Measurements from ENCODE around the gene RASSF1. TPM values are rescaled to one million over a fixed set of nuclear protein-coding genes. Genes with fewer than 3 reads are reported as not detected.
A peak's percentile ranks its signal among the peaks of the same experiment; 100 is the strongest.

The RASSF1 gene
- total RNA-seq, 1 experiment from 2014 or later: 29.6 TPM

GRCh38 chr3:50324351-50325112, 16.1 kb downstream of the RASSF1 start:
- peaks cover 9 to 12% of the 10 kb centered on the region in 2 experiments; a peak in 2 of 4 replicates for H3K36me3 ChIP-seq (ENCODE audit: control insufficient read depth in 1 of 2, insufficient read depth in 2 of 2, low read length in 2 of 2)
- H3K27me3 ChIP-seq (ENCODE audit: insufficient read depth, low read length): no peaks in the 10 kb centered on the region
- ChIA-PET POLR2A (interaction anchor here (0.6 to 1.0 kb wide), 2 partner anchors 13 kb away, joined by 3 to 6 read pairs; no protein-coding TSS in a partner anchor), RAD21 (ENCODE audit: low non-redundant PET in 1 of 2, low total read pairs in 2 of 2, uncharacterized antibody in 2 of 2, unreplicated experiment in 2 of 2) (interaction anchor here (0.8 to 1.5 kb wide), 2 partner anchors 21 to 25 kb away, joined by 3 to 4 read pairs; partner anchors contain the start of genes HYAL1 (in 1 of the 2), HYAL3 (in 1 of the 2) and NAA80 (in 1 of the 2)), CTCF (interaction anchor here (0.6 to 1.8 kb wide), 13 partner anchors 11 to 130 kb away, joined by 3 to 14 read pairs (median 4); partner anchors contain the start of genes HYAL1, IFRD2, LSMEM2 and RASSF1)
- H4K20me1 ChIP-seq (ENCODE audit: insufficient read depth): no peaks in the 10 kb centered on the region
- no TSS peak for BruUV-seq (replicated peaks)
- H3K9me2 ChIP-seq (ENCODE audit: insufficient read depth): no peaks in the 10 kb centered on the region
- intact Hi-C loops (cut with micrococcal nuclease): loop anchor here (1.0 to 2.0 kb wide), 3 partner anchors 21 to 64 kb away; partner anchors contain the start of gene HYAL1
- peak overlapping the region; percentile 8; the same call in 1 of the 2 replicates for H3K4me2 ChIP-seq (ENCODE audit: low read length)
- peaks cover 42% of the 10 kb centered on the region for H3K79me2 ChIP-seq (ENCODE audit: insufficient read depth, low read length)
- no peak overlapping the region for H2AFZ ChIP-seq (ENCODE audit: low read depth, low read length, poor library complexity, severe bottlenecking)
- peaks cover 30 to 58% of the 10 kb centered on the region in 2 experiments for H3K4me1 ChIP-seq (ENCODE audit: control insufficient read depth in 1 of 2, insufficient read depth in 2 of 2, low read length in 2 of 2)
- DNase-seq (ENCODE audit: low read depth, low spot score) (peak; percentile 75), ATAC-seq (peak; percentile 52)
- H3K9me3 ChIP-seq (ENCODE audit: control insufficient read depth in 1 of 2, insufficient read depth in 1 of 2, low read depth in 1 of 2, low read length in 2 of 2): no peaks in the 10 kb centered on the region
- no peak overlapping the region for H3K4me3 ChIP-seq (replicated peaks in 1 of 2; ENCODE audit: low read depth in 1 of 2, low read length in 2 of 2)
- peak overlapping the region; percentile 93; the same call in 1 of the 2 replicates for H3K27ac ChIP-seq (ENCODE audit: low read depth, low read length)
- TF ChIP-seq ELF1 (IDR thresholded peaks at IDR 0.05; ENCODE audit: borderline replicate concordance, low read depth) (no peak), POLR2AphosphoS5 (IDR thresholded peaks at IDR 0.05; ENCODE audit: low read depth, low read length) (peak; percentile 50), SP1 (IDR thresholded peaks at IDR 0.05; ENCODE audit: low read depth) (no peak), CTCF (IDR thresholded peaks at IDR 0.05 in 2 of 3, conservative IDR thresholded peaks at IDR 0.05 in 1 of 3; ENCODE audit: borderline replicate concordance in 1 of 3, insufficient read depth in 1 of 3, low read depth in 2 of 3, low read length in 2 of 3) (peak in 2 of 3 experiments; percentile 93 to 95; a peak in 4 of 6 replicates), EZH2phosphoT487 (IDR thresholded peaks at IDR 0.05; ENCODE audit: borderline replicate concordance) (no peak)
- no peak overlapping the region for H3K9ac ChIP-seq (ENCODE audit: low read length)
